ENCODE results near the gene NF2.
"Not testable (repeated sequence)": the region's sequence is repeated elsewhere in the genome, so short reads cannot be mapped to it uniquely, and the experiment has no call there.

NF2 gene

GRCh38 chr22:29596408-29596807, 7.0 kb upstream of the NF2 start:
- no peak for DNase-seq (ENCODE audit: low read depth)

GRCh38 chr22:29597871-29598683, 5.4 kb upstream of the NF2 start:
- not testable (repeated sequence) for DNase-seq (ENCODE audit: low read depth)

- DNase-seq (ENCODE audit: low read depth) = no peak
Measured at GRCh38 chr22:29598684-29599020, 4.8 kb upstream of the NF2 start.

GRCh38 chr22:29604076-29604360, 585 bp downstream of the NF2 start:
- DNase-seq (ENCODE audit: low read depth) = peak; percentile 57

DNA sequence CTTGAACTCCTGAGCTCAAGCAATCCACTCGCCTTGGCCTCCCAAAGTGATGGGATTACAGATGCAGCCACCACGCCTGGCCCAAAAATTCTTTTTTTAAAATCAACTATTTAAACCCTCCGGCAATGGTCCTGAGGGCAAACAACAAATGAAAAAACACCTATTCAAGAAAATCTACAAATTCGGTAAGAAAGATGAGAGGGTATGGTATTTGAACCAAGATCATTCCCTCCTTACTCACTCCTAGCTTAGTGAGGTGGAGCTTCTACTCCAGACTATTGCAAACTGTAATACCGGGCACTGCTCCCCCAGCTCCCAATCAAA, 2.1 kb downstream of the NF2 start:
- no peak for DNase-seq (ENCODE audit: low read depth)

DNA sequence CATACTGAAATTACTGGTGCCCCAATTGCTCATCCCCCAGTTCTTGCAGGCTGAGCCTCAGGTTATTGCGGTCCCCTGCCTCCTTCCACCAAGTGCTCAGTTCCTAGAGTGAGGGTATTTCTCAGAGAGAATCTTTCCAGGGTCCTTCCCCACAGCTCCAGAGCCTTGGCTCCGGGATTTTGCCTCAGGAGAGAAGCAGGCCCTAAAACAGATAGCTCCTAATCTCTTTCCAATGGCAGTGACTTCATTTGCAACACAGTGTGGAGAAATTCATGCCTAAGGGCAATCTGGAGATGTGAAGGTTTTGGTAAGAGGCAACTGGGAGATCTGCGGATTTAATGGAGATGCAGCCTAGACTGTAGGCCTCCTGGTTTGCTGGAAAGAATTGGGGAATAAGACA, 2.9 kb downstream of the NF2 start:
- DNase-seq (ENCODE audit: low read depth) = no peak

GRCh38 chr22:29607426-29607825, 4.0 kb downstream of the NF2 start:
- DNase-seq (ENCODE audit: low read depth) = no peak

DNA sequence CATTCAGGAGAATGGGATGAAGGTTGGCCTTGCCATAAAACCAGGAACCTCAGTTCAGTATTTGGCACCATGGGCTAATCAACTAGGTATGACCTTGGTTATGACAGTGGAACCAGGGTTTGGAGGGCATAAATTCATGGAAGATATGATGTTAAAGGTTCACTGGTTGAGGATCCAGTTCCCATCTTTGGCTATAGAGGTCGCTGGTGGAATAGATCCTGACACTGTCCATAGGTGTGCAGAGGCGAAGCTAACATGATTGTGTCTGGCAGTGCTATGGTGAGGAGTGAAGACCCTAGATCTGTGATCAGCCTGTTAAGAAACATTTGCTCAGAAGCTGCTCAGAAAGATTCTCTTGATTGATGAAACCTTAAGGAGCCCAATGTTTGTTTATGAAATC, 5.7 kb downstream of the NF2 start:
- no peak for DNase-seq (ENCODE audit: low read depth)

GRCh38 chr22:29610780-29611179, 7.3 kb downstream of the NF2 start:
- DNase-seq (ENCODE audit: low read depth) = no peak

- DNase-seq (ENCODE audit: low read depth) = peak; percentile 9
Measured at GRCh38 chr22:29615705-29616327, 12.4 kb downstream of the NF2 start.

GRCh38 chr22:29617922-29618629, 14.6 kb downstream of the NF2 start:
- DNase-seq (ENCODE audit: low read depth) = peak; percentile 58

DNA sequence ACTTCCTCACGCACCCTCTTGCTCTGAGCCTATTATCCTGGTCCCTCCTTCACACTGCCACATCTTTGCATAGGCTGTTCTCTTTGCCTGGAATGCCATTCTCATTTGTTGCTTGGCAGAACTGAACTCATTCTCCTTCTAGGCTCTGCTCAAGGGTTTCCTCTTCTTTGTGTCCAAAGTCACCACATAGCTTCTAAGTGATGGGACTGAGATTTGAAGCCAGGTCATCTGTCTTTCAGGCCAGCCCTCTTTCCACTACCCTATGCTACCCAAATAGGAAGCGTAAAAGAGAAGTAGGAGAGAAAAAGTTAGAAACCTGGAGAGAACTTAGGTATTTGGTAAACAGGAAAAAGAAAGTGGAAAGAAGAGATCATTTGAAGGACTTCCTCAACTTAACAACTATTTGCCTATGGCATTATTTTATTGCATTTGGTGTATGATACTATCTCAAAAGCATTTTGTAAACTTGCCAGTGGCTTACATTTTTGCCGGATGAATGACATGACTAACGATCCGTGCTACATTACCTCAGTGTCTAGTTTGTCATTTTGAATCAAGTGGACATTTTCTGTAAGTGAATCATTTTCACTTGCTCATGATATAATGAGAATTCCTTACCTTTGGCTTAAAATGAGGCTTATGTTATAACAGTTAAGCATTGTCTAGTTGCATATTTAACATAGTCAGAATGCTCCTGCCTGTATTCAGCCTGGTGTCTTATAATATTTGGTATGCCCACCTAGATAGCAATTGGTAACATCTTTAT, 18.5 kb downstream of the NF2 start:
- DNase-seq (ENCODE audit: low read depth) = peak; percentile 98

DNA sequence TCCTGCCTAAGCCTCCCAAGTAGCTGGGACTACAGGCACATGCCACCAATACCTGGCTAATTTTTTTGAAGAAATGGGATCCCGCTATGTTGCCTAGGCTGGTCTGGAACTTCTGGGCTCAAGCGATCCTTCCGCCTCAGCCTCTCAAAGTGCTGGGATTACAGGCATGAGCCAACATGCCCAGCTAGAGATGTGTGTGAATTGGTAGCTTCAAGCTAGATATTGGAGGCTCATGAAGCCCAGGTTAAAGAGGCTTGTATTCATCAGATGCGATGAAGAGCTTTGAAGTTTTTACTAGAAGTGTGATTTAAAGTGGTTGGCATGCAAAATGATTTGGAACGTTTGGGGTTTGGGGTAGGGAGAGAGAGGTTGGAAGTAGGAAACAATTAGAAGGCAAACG, 19.6 kb downstream of the NF2 start:
- DNase-seq (ENCODE audit: low read depth) = no peak

DNA sequence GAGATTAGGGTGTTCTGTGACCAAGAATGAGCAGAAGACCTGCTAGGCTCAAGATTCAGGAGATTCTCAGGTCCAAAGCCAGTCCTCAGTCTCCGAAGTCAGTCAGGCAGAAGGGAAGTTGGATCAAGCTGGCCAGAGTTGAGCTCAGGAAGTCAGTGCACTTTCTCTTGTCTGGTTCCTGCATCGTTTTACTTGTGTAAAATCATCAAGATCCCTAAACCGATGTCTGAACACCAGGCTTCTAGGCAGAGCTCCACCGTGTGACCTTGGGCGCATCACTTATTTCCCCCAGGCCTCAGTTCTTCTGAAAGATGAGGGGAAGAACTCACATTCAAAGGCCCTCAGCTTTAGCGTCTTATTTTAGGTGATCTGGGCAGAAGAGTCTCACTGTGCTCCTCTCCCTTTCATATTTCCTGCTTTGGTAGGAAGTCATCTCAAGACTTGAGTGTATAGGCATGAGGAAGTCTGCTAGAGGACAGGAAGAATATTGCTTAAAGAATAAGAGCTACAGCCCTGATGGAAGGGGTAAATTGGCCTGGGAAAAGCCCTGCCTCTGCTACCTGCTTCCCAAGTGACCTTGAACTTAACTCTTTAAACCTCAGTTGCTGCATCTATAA, 20.2 kb downstream of the NF2 start:
- peak; percentile 16 for DNase-seq (ENCODE audit: low read depth)

DNA sequence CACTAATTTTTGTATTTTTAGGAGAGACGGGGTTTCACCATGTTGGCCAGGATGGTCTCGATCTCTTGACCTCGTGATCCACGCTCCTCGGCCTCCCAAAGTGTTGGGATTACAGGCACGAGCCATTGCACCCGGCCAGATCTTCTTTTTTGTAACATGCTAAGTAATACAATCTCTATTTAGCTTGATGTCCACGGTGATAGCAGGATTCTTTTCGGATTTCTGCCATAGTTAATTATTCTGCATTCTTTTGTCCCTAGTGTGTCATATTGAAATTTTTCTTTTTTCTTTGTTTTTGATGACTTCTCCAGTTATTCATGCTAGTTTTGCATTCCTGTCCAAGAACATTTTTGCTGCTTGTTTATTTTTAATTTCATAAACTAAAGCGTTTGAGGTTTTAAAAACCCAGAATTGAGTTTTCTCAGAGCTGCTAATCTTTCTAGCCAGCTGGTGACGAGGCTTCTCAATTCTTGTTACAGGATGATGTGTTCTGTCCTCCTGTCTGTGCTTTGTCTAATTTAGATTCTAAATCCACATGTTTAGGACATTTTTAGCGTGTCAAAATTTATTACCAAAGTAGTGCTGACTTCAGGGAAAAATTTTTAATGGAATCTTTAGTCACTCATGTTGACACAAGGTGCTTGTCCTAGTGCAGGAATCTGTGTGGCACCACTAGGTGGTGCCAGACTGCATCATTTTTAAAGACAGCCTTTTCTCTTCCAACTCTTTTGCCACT, 21.8 kb downstream of the NF2 start:
- peak; percentile 88 for DNase-seq (ENCODE audit: low read depth)

DNA sequence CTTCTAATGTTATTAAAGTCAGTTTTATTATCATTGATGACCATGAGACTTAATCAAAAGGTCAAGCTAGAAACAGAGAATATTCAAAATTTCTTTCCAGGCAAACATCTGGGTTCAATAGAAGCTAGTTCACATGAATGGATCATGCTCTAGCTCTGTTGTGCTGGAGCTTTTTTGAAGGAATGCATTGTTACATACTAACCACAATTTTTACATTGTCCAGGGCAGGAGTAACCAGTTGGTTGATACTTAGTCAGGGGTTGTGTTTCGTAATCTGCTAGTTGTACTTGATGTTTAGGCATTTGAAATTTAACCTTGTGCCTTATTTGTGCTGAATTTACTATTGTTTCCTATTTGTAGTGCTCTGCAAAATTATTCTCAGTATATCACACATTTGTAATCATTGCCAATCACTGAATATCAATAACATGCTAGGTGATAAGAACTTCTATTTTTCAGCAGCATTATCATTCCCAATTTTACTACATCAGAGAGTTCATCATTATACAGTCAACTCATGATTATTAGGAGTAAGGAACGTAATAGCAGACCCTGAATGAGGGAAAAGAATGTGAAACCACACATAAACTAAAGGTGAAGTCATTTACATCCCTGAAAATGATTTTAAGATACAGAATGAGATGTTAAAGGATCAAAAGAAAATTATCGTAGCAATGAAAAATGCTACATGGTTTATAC, 23.2 kb downstream of the NF2 start:
- peak; percentile 91 for DNase-seq (ENCODE audit: low read depth)

- no peak for DNase-seq (ENCODE audit: low read depth)
Measured at GRCh38 chr22:29627196-29627535, 23.7 kb downstream of the NF2 start.

DNA sequence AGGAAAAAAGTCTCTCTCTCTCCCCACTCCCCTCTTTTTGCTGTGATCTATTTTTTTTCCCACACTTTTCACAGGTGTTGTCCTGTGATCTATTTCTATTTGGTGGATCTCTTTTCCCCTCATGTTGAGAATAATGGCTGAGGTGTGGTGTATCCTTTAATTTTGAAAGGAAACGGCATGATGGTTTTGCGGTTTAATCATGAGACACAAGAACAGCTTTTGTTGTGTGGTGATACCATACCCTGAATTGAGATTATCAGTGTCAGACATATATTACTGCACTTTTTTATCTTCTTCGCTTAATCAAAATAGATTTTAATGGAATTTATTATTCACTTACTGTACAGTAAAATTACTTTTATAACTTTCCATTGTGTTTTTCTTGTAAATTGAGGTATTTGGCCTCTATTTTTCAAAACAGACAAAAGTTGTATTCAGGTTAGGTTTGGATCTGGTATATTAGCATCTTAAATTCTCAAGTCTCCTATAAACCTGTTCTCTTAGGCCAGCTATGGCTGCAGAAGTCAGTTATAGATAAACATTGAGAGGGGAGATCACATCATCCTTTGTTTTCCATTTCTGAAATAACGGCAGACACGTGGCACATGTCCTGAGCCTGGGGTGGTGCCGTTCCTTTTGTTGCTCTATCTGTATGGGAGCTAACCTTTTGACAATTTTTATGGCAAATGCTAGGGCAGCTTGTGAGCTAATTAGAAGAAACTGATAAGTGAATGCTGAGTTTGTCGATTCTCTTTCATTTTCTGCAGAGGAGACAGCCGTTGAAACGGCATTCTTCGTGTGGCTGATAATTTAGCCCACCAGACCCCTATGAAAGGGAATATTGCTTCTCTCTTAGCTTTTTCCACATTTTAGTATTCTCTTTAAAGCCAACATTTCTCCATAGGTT, 25.8 kb downstream of the NF2 start:
- DNase-seq (ENCODE audit: low read depth) = no peak

DNA sequence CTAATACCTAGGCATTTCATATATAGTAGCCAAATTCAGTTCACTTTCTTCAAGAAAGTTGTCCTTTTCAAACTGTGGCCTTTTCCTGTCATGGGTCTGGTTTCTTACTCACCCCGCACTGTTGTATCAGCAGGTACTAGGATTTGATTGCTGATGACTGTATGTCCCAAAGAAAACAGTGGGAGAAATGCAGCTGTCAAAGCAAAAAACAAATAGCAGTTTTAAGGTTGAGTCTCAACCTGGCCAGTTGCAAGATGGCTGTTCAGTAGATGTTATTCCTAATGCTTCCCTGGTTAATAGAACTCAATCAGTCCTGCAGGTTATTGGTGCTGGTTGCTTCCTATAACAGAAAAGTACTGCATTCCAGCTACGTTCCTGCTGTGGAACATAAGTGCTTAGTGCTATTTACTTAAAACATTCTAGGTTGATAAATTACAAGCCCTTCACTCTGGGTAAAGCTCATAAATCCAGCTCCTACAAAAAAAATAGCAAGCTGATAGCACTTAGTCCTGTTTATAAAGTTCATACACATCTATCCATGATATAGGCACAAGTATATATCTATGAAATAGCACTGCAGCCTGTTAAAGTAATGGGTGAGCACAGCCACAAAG, 26.6 kb downstream of the NF2 start:
- DNase-seq (ENCODE audit: low read depth) = no peak

- no peak for DNase-seq (ENCODE audit: low read depth)
Measured at GRCh38 chr22:29630987-29631386, 27.6 kb downstream of the NF2 start.
